SU-DHL-6 (cell line): Measurements from ENCODE around the gene RUNX2.

Experiments
- H2AFZ ChIP-seq: fragments of 200-600 bp; sonication (generic); 2 replicates; pipeline ENCODE4 v1.6.1; 2014; ENCODE audit warnings: low read depth, mild to moderate bottlenecking, moderate library complexity, mixed read lengths, antibody characterized with exemption, low read length; ENCODE audit not compliant: severe bottlenecking
- H3F3A ChIP-seq: fragments of 200-600 bp; shearing (Covaris generic); 2 replicates; pipeline ENCODE4 v1.6.0; 2016; ENCODE audit warnings: antibody characterized with exemption, mild to moderate bottlenecking; ENCODE audit not compliant: insufficient read depth
- H3K27ac ChIP-seq: fragments of 200-600 bp; sonication (generic); 2 replicates; pipeline ENCODE4 v1.5.1; 2016; ENCODE audit warnings: low read depth, mild to moderate bottlenecking, low read length, moderate library complexity, mixed read lengths
- H3K27me3 ChIP-seq: fragments of 200-600 bp; sonication (generic), shearing (Covaris generic); 2 replicates; pipeline ENCODE4 v1.6.0; 2014; ENCODE audit warnings: mild to moderate bottlenecking, low read length
- H3K36me3 ChIP-seq: fragments of 200-600 bp; sonication (generic); 2 replicates; pipeline ENCODE4 v1.6.1; 2014; ENCODE audit warnings: mild to moderate bottlenecking, low read length, mixed read lengths
- H3K4me2 ChIP-seq: fragments of 300-600, 200-600 bp; shearing (Covaris generic), sonication (generic); 2 replicates; pipeline ENCODE4 v1.6.0; 2014; ENCODE audit warnings: low read length, low read depth, mild to moderate bottlenecking; ENCODE audit not compliant: poor library complexity, severe bottlenecking
- H3K4me3 ChIP-seq: fragments of 200-600 bp; sonication (generic); 2 replicates; pipeline ENCODE4 v1.5.1; 2014; ENCODE audit warnings: antibody characterized with exemption, low read length, mild to moderate bottlenecking, mixed read lengths; ENCODE audit not compliant: insufficient read depth, poor library complexity, severe bottlenecking
- H3K79me2 ChIP-seq: fragments of 200-600 bp; sonication (generic); 2 replicates; pipeline ENCODE4 v1.6.1; 2014; ENCODE audit warnings: mild to moderate bottlenecking, low read length, moderate library complexity; ENCODE audit not compliant: insufficient read depth
- H3K9ac ChIP-seq: fragments of 200-600 bp; sonication (generic); 2 replicates; pipeline ENCODE4 v1.7.0; 2014; ENCODE audit warnings: mild to moderate bottlenecking, low read length
- H3K9me2 ChIP-seq: fragments of 200-600 bp; sonication (generic); replicated peaks from 2 replicates; pipeline ENCODE4 v1.6.1; 2014; ENCODE audit warnings: low read length; ENCODE audit not compliant: insufficient read depth
- H3K9me3 ChIP-seq: fragments of 200-600 bp; sonication (generic); 2 replicates; pipeline ENCODE4 v1.6.1; 2014; ENCODE audit warnings: low read length, mixed read lengths; ENCODE audit not compliant: insufficient read depth
- H4K20me1 ChIP-seq: fragments of 200-600 bp; sonication (generic); 2 replicates; pipeline ENCODE4 v1.6.1; 2014; ENCODE audit warnings: low read depth, mild to moderate bottlenecking, antibody characterized with exemption, low read length, moderate library complexity, mixed read lengths
- EZH2phosphoT487 ChIP-seq: fragments of 200-600 bp; sonication (generic), shearing (Covaris generic); conservative IDR thresholded peaks from 2 replicates; pipeline ENCODE4 v1.6.1; 2018; ENCODE audit warnings: mild to moderate bottlenecking, antibody characterized with exemption, low read length, moderate library complexity, mixed read lengths
- TF ChIP-seq, protein P1 (sequence below): fragments of 200-600 bp; sonication (generic); IDR thresholded peaks from one replicate; pipeline ENCODE4 v1.5.1; 2017; ENCODE audit warnings: antibody characterized with exemption, mild to moderate bottlenecking, low read length, moderate library complexity; ENCODE audit not compliant: insufficient read depth, poor library complexity, severe bottlenecking

The RUNX2 gene

DNA sequence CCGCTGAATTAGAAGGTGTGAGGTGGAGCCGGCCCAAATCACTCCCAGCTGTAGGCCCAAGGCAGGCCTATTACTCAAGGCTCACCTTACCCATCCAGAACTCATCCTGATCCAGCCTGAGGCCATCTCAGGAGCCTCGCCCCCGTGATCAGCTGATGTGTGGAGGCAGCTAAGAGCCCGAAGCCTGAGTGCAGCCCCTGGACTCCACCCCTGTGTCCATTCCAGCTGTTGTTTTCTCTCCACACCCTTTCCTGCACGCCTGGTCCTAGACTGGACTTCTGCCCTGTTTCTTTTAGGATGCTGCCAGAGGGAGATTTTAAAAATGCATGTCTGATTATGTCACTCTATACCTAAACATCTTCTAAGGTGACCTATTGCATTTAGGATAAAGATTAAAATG is 174.3 kb downstream of the RUNX2 start:
- Histone ChIP-seq H4K20me1 (no peaks in the 10 kb centered on the region), H3F3A (no peaks in the 10 kb centered on the region), H3K27me3 (no peaks in the 10 kb centered on the region), H2AFZ (no peak overlapping the region), H3K27ac (no peak overlapping the region), H3K9me3 (no peaks in the 10 kb centered on the region), H3K4me2 (no peak overlapping the region), H3K9me2 (no peaks in the 10 kb centered on the region), H3K9ac (no peak overlapping the region), H3K79me2 (no peaks in the 10 kb centered on the region), H3K36me3 (no peaks in the 10 kb centered on the region), H3K4me3 (no peak overlapping the region)
- TF ChIP-seq, protein P1, sequence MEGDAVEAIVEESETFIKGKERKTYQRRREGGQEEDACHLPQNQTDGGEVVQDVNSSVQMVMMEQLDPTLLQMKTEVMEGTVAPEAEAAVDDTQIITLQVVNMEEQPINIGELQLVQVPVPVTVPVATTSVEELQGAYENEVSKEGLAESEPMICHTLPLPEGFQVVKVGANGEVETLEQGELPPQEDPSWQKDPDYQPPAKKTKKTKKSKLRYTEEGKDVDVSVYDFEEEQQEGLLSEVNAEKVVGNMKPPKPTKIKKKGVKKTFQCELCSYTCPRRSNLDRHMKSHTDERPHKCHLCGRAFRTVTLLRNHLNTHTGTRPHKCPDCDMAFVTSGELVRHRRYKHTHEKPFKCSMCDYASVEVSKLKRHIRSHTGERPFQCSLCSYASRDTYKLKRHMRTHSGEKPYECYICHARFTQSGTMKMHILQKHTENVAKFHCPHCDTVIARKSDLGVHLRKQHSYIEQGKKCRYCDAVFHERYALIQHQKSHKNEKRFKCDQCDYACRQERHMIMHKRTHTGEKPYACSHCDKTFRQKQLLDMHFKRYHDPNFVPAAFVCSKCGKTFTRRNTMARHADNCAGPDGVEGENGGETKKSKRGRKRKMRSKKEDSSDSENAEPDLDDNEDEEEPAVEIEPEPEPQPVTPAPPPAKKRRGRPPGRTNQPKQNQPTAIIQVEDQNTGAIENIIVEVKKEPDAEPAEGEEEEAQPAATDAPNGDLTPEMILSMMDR = no peak
- TF ChIP-seq EZH2phosphoT487 = no peak

DNA sequence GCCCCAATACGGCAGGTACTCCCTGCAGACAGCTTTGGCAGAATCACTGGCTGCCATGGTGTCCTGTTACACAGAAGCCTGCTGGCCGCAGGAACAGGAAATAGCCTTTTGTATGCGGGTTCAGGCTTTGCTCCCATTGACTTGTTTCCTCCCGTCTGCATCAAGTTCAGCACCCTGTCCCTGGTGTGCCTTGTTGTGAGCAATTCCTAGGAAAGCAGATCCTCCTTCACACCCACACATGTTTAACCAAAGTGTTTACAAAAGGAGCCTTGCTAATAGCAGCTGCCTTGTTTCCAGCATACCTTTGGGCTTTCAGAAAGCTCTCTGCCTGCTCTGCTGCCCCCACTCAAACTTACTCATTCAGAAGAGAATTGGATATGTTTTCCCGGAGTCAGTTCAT is 176.8 kb downstream of the RUNX2 start:
- TF ChIP-seq, protein P1 = no peak
- no peak for TF ChIP-seq EZH2phosphoT487
- no peaks in the 10 kb centered on the region for H3K9me2 ChIP-seq
- H3K4me3 ChIP-seq = no peak overlapping the region
- H3K36me3 ChIP-seq = no peaks in the 10 kb centered on the region
- H3K27ac ChIP-seq = no peak overlapping the region
- no peaks in the 10 kb centered on the region for H3K9me3 ChIP-seq
- no peaks in the 10 kb centered on the region for H3K79me2 ChIP-seq
- H3F3A ChIP-seq = no peaks in the 10 kb centered on the region
- H3K27me3 ChIP-seq = no peaks in the 10 kb centered on the region
- no peak overlapping the region for H3K4me2 ChIP-seq
- H2AFZ ChIP-seq = no peak overlapping the region
- H4K20me1 ChIP-seq = no peaks in the 10 kb centered on the region
- no peak overlapping the region for H3K9ac ChIP-seq

DNA sequence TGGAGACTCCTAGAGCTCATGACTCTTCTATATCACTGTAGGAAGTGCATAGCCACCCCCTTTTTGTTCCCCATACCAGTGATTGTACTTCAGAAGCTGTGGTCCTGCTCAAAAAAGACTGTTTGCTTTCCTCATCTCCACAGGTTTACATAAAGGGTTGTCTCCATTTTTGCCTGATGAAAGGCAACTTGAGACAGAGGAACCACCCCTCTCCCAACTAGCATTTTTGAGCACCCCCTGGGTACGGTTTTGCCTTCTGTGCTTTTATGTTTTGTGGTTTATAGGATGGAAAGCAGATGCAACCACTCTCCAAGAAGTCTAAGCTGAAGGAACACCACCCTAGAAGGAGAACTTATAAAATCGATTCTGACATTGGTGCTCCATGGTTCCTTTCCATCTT is 177.3 kb downstream of the RUNX2 start:
- H3K4me3 ChIP-seq = no peak overlapping the region
- no peaks in the 10 kb centered on the region for H3K9me2 ChIP-seq
- TF ChIP-seq, protein P1 = no peak
- no peak for TF ChIP-seq EZH2phosphoT487
- no peak overlapping the region for H3K9ac ChIP-seq
- H3K27ac ChIP-seq = no peak overlapping the region
- no peaks in the 10 kb centered on the region for H3F3A ChIP-seq
- no peaks in the 10 kb centered on the region for H3K79me2 ChIP-seq
- no peaks in the 10 kb centered on the region for H3K36me3 ChIP-seq
- H4K20me1 ChIP-seq = no peaks in the 10 kb centered on the region
- H3K4me2 ChIP-seq = no peak overlapping the region
- no peaks in the 10 kb centered on the region for H3K27me3 ChIP-seq
- H3K9me3 ChIP-seq = no peaks in the 10 kb centered on the region
- H2AFZ ChIP-seq = no peak overlapping the region
